Amygdala (tissue), 56 donors: ENCODE results near the gene DUS2.
"Not testable (repeated sequence)": the region's sequence is repeated elsewhere in the genome, so short reads cannot be mapped to it uniquely, and the experiment has no call there.

Source experiments
- DNase-seq, 56 donors: peaks; one replicate each; lab custom pipeline; 2025; lab: John Stamatoyannopoulos, UW

The DUS2 gene

DNA sequence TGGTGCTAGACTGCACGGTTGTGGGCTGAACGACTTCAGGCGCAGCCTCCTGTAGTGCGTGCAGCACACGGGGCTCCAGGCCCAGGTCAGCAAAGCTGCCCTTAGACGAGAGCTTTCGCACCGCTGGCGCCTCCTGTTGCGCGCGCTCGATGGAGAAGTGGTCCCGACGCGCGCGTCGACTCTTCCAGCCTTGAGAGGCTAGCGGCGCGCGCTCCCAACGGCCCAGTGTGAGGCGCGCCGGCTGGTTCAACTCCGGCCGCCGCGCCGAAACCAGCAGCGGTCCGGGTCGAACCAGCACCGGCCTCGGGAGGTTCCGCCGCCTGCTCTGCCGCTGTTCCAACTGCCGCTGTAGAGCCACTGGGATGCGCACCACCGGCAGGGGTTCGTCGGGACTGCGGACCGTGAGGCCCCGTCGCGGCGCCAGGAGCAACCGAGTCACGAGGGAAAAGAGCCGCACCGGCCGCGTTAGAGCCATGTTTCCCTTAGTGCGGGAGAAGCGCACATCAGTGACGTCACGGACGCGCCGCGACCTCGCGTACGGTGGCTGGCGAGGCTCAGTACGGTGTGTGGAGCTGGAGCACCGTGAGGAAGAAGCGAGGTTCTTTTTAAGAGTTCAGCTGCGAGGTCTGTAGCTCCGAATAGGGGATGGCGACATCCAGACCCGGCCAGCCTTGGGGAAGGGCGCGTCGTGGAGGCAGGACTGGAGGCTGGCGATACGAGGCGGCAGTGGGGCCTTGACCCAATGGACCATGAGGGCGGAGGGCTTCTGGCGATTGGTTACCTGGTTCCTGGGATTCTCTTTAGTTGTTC, at the start of gene DUS2, which contains the start of gene DDX28:
Gene DUS2 (plus strand): TSS at position 557 of the 810 bp plus-strand sequence. CDS start 14,740 bp downstream, outside the sequence.
Gene DDX28 (minus strand): TSS at position 505 of the 810 bp plus-strand sequence. CDS start 30 bp downstream, at position 475.
- peak; percentile 44 to 98 (median 85) for DNase-seq

DNA sequence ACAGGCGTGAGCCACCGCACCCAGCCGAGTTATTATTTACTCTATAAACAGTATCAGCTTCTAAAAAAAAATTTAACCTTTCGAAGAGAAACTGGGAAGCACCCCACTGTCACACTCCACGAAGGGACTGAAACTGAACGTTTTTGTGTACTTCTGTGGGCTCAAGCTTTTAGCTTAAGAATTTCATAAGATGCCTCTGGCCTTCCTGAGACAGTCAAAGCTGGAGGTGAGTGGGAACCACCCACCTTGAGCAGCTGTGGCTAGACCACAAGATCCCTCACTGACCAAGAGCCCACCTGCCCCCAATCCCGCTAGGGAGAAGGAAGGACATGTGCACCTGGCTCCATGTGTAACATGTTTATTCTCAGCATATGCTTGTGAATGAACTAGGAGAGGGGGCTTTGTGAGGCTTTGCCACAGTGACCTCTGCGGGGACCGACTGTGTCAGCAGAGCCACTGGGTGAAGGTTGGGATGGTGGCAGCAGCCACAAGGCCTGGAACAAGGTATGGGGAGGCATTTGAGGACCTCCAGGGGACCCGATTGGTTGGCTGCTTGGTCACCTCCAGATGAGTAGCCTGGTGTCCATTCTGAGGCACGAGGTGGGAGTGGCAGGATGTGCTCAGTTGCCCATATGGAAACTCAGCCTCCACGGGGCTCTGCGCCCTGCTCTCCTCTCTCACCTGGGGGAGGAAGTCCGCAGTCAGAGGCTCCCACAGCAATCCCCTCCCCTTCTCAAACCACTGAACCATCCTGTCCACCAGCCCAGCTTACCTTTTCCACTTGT, 47.6 kb upstream of the DUS2 start:
- no peak for DNase-seq

DNA sequence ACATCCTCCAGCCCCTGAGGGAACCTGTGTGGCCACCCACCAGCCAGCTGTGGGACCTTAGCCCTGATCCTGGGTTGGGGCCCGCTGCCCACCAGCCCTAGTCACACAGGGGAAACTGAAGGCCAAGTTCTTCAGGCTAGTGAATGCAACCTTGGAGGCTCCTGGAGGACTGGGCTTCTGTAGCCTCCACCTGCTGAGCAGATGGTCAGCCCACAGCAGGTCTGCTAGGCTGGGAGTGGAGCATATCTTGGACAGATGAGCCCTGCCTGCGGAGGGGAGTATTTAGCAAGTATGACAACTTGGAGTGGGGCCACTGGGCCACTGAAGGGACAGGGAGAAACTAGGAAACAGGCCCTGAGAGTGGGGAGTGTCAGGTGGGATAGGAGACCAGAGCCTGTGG, 46.9 kb upstream of the DUS2 start:
- DNase-seq: no peak

DNA sequence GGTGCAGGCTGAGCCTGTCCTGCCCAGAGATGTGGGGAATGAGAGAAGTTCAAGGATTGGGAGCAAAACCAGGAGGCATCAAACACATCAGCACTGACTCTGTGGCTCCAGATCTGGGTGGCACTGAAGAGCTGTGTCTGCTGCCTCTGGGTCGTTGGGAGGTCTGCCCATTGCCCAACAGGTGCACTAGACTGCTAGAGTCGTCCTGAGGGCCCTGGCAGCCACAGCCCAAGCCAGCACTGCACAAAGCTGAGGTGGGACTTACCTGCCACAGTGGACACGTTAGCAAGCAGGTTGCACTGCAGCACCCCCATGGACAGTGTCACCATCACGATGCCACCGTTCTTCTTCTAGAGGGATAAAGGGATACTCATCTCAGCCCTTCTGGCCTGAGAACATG, 46.1 kb upstream of the DUS2 start:
- no peak for DNase-seq

DNA sequence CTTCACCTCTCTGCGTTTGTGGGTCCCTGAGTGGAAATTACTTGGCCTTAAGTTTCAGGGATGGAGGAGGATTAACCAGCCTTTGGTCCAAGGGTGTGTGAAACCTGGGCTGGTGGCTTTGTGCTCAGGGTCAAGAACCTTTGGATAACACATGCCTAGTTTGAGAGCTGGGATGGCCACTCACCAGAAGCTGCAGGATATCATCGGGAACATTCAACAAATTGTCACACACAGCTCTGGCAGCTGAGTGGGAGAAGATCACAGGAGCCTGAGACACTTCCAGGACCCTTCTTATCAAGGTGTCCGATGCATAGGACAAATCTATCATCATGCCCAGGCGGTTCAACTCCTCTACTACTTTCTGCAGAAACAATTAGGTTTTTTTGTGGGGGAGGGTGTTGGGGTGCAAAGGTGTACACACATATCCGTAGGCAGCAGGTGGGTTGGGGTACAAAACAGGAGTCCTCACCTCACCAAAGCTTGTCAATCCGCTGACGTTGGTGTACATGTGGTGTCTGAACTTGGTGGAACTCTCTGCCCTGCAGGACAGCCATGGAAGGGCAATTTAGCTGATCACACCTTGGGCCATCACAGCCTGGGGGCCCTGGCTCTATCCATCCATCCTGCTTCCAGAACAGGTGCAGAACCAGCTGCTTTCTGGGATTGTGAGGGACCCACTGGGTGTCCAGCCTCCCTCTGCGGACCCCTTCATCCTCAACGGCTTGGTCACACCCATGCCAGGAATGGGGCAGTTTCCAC, 45.4 kb upstream of the DUS2 start:
- DNase-seq: no peak

DNA sequence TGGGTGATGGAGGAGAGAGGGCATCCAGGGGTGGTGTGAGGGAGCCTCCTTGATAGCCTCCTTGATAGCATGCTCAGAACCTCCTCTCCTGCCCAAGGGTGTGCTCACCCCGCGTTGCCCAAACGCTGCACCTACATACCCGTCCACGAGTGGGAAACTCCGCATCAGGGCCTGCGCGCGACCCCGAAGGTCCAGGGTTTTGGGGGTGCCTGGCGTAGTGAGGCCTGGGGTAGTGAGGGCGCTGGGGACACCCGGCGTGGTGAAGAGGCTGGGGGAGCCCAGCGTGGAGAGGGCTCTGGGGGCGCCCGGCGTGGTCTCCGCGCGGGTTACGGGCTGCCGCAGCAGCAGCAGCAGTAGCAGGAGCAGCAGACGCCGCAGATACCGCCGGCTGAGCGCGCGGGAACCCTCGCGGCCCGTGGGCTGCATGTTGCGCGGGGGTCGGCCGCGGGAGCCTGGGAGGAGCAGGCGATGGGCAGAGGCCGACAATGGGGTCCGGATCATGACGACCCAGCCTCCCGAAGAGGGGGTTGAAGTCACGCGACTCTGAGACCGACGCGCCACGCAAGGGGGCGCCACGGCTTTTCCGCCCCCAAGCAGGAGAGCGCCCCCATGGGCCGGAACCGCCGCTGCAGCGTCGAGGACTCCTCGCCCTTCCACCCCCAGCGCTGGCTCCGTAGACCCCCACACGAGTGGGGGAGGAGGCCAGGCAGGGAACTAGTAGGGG, 43.0 kb upstream of the DUS2 start, which contains the start of gene DPEP3:
Gene DPEP3 (minus strand): TSS at position 545 of the 724 bp plus-strand sequence. CDS start 119 bp downstream, at position 426.
- DNase-seq: no peak

DNA sequence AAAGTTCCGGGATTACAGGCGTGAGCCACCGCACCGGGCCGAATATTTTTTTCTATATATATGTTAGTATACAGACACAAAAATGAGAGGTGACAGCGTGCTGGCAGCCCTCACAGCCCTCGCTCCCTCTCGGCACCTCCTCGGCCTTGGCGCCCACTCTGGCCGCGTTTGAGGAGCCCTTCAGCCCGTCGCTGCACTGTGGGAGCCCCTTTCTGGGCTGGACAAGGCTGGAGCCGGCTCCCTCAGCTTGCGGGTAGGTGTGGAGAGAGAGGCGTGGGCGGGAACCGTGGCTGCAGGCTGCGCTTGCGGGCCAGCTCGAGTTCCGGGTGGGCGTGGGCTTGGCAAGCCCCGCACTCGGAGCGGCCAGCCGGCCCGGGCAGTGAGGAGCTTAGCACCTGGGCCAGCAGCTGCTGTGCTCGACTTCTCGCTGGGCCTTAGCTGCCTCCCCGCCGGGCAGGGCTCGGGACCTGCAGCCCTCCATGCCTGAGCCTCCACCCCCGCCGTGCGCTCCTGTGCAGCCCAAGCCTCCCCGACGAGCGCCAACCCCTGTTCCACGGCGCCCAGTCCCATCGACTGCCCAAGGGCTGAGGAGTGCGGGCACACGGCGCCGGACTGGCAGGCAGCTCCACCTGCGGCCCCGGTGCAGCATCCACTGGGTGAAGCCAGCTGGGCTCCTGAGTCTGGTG, 40.9 kb upstream of the DUS2 start:
- DNase-seq: no peak

DNA sequence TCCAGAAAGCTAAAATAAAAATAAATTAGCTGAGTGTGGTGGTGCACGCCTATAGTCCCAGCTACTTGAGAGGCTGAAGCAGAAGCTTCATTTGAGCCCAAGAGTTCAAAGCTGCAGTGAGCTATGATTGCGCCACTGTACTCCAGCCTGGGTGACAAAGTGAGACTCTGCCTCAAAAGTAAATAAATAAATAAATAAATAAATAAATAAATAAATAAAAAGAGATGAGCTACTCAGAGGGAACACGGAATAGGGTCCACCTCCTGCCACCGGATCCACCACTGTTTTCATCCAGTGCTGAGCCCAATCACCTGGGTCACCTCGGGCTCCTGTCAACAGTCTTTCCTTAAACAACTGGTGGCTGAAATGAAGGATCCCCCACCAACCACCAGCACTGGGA, 36.1 kb upstream of the DUS2 start:
- no peak for DNase-seq

DNA sequence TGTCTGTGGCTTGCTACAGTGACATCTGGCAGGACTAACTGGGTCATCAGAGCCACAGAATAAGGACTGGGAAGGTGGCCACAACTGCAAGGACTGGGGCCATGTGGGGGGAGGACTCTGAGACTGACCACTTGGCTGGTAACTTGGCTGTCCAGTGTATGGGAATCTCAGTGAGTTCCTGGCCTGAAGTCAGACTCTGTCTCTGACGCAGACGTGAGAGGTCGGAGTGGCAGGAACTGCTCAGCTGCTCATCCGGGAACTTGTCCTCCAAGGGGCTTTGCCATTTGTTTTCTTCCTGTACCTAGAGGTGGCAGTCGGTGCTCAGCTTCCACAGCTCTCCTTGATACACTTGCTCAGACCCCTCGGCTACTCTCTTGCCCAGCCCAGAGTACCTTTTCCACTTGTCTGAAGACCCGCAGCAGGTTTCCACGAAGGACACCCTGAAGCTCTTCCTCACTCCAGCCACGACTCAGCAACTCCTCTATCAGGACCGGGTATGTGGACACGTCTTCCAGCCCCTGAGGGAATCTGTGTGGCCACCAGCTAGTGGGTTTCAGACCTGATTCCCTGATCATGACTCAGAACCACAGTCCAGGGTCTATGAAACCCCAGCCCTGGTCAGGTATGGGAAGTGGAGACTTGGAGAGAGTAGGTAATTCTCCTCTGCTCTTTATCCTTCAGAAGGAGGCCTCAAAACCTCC, 35.5 kb upstream of the DUS2 start:
- peak in 24 of 56 donors; percentile 11 to 60 (median 26) for DNase-seq

DNA sequence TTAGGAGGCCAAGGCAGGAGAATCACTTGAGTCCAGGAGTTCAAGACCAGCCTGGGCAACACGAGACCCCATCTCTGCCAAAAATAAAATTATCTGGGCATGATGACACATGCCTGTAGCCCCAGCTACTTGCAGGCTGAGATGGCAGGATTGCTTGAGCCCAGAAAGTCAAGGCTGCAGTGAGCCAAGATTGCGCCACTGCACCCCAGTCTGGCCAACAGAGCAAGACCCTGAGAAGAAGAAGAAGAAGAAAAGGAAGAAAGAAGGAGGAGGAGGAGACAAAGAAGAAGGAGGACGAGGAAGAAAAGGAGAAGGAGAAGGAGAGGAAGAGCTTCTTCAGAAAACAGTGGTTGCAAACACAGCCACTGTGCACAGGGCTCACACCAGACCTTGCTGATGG, 34.4 kb upstream of the DUS2 start:
- DNase-seq: no peak

DNA sequence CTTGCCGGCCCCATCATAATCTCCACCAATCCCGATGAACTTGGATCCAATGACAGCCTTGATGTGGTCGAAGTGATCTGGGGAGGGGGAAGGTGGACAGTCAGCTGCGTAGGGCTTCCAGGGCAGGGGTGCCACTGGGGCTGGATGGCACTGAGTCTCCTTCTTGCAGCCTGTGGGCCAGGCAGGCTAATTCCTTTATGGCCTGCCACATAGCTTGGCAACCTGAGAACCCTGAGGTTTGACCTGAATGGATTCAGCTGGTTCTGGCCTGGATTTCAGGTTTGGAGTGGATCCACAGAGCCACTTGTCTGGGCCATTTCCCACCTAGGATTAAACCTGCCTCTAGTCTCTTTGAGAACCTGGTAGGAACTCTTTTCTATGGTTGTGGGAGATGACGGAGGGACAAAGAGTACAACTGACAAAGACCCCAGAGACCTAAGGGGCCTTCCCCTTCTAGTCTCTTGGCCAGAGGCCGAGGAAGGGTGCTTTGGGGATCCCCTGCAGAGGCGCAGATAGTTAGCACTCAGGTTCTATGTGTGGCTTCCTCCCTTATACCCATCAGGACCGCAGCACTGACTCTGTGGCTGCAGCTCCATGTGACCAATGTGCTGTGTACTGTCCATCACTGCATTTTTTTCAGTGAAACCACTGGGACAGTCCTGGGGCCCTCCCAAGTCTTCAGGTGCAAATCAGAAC, 33.6 kb upstream of the DUS2 start:
- no peak for DNase-seq

DNA sequence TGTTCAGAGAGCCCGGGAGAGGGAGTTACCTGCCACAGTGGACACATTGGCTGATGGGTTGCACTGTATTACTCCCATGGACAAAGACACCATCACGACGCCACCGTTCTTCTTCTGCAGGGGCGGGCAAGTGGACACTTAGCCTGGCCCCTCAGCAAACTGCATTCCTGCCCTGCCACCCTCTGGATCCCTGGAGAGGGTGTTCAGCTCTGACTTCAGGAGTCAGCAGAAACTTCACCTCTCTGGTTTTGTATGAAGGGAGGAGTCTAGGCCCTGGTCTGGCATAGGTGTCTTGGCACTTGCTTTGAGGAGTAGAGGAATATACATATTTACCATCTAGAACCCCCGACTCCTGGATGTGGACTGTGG, 33.1 kb upstream of the DUS2 start:
- no peak for DNase-seq

DNA sequence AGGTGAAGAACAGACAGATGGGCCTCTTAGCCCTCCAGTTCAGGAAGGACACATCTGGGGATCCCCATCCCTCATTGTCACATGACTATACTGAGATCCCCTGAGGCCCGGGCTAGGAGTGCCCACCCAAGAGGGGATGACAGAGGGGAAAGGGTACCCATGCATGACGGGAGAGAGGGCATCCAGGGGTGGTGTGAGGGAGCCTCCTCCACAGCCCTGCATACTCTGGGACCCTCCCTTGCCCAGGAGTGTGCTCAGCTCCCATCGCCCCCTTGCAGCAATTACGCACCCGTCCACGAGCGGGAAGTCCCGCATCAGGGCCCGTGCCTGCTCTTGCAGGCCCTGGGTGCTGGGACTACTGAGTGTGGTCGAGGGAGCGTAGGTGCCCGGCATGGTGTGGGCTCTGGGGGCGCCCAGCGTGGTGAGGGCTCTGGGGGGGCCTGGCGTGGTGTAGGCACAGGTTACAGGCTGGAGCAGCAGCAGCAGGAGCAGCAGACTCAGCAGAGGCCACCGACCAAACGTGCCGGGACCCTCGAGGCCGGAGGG, 30.4 kb upstream of the DUS2 start:
- no peak for DNase-seq

DNA sequence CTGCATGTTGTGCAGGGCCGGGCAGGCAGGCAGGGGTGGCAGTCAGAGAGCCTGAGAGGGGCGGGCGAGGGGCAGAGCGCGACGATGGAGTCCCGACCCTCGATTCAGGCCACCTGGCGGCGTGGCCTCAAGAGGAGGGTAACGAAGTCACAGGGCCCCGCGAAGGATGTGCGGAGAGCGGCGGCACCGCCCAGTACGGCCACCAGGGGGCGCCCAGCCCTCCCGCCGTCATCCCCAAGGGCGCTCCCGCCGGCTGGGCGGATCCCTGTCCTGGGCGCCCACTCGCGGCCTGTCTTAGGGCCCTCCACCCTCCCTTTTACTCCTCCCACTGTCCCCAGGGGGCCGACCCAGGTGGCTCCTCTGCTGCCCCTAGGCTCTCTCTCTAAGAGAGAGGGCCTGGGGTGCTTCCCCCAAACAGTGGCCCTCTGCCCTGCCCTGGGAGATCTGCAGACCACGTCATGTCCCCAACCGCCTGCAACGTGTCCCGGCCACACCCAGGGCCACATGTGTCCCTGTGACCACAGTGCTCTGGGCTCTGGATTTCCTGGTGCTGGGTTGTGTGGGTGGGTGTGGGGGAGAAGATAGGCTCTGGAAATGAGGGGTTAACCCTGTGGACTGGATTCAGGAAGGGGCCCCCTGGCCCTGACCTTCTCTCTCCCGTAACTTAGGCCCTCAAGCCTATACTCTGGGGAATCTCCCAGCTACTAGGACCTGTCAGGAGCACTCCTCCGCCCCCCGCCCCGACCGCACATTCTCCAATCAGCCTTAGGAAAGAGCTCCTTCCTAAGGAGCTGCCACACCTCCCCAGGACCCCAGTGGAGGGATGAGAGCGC, 29.7 kb upstream of the DUS2 start:
- DNase-seq: peak in 40 of 56 donors; percentile 7 to 75 (median 36)

DNA sequence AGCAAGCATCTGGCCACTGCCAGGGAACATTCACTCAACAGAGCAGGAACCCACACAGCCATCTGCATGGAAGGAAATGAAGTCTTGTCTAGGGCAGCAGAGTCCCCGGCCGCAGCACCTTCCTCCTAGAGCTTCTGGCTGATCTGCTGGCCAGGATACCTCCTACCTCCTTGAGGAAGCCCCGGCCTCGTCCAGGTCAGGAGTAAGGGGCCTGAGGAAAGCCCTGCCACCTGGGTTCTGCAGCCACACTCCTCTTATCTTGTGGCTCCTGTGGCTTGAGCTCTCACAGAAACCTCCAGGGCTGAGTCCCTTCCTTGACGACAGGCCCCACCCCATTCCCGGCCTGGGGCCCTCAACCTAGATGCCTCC, 29.1 kb upstream of the DUS2 start:
- DNase-seq: not testable (repeated sequence)

DNA sequence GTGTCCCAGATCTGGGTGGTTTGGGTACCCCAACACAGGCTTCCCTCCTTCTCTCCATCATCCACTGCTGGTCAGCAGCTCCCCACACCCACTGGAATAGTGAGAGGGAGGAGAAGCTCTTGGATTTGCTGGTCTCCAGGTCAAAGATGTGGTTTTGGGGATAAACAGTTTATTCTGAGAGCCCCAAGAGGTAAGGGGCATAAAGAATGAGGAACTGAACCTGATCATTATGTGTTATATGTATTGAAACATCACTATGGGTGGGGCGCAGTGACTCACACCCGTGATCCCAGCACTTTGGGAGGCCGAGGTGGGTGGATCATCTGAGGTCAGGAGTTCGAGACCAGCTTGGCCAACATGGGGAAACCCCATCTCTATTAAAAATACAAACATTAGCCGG, 27.7 kb upstream of the DUS2 start:
- DNase-seq: no peak

DNA sequence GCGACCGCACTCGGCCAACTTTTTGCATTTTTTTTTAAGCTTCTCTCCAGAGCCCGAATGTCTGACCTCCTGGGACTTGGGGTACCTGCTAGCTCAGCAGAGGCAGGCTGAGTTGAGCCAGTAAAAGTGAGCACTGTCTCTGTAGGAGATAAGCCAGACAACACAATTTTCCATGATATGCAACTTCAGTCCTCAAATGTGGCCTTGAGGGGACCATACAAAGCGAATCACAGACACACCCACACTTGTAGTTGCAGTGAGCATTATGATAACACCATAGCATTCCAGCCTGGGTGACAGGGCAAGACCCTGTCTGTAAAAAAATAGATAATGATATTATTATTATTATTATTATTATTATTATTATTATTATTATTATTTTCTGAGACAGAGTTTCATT, 26.4 kb upstream of the DUS2 start:
- no peak for DNase-seq
